Measurements from ENCODE around the gene SIGLEC12. TPM values are rescaled to one million over a fixed set of nuclear protein-coding genes. Genes with fewer than 3 reads are reported as not detected.
"Not testable (repeated sequence)": the region's sequence is repeated elsewhere in the genome, so short reads cannot be mapped to it uniquely, and the experiment has no call there.

Gene SIGLEC12
- polyA plus RNA-seq, 2 of the 4 experiments (the other 2 are of a cell fraction): not detected

GRCh38 chr19:51467864-51468544 lies 33.6 kb downstream of the SIGLEC12 start:
- Histone ChIP-seq H3K9me3 (0 out of 3 replicates have a peak, but pooled peaks cover 4% of the 10 kb centered on the region), H3K27ac (no peak overlapping the region), H3K4me2 (no peak overlapping the region), H3K4me3 (no peak overlapping the region), H3K4me1 (no peaks in the 10 kb centered on the region)
- POLR2A ChIA-PET: no interaction called here
- 2% methylated on average over 4 of the region's 4 CpGs for WGBS (ENCODE audit: missing lambda C conversion rate)
- ATAC-seq: no peak
- no peak for DNase-seq (ENCODE audit: low read depth in 1 of 2, low spot score in 1 of 2)
- FAIRE-seq: no peak
- CTCF ChIA-PET: interaction anchor here (0.8 to 1.4 kb wide), 4 partner anchors 28 to 191 kb away, joined by 3 to 4 read pairs (median 4); no protein-coding TSS in a partner anchor
- TF ChIP-seq NR3C1 (IDR thresholded peaks at IDR 0.05) (no peak), ZSCAN20 (CRISPR knock-in tag; IDR thresholded peaks at IDR 0.05) (no peak), CHD2 (IDR thresholded peaks at IDR 0.05; ENCODE audit: low read length, partially characterized antibody) (no peak), EHF (CRISPR knock-in tag; IDR thresholded peaks at IDR 0.05) (no peak), NPAS2 (CRISPR knock-in tag; IDR thresholded peaks at IDR 0.05; ENCODE audit: borderline replicate concordance) (no peak), ZFP36 (IDR thresholded peaks at IDR 0.05; ENCODE audit: borderline replicate concordance, partially characterized antibody) (no peak), FOXS1 (CRISPR knock-in tag; IDR thresholded peaks at IDR 0.05) (no peak), EP300 (IDR thresholded peaks at IDR 0.05) (no peak), E2F6 (IDR thresholded peaks at IDR 0.05; ENCODE audit: borderline replicate concordance, low read depth) (no peak), PBX3 (IDR thresholded peaks at IDR 0.05) (no peak), HEYL (CRISPR knock-in tag; IDR thresholded peaks at IDR 0.05) (no peak), RCOR1 (IDR thresholded peaks at IDR 0.05; ENCODE audit: low read depth, low read length) (no peak)

- H3K27ac ChIP-seq: no peak overlapping the region
- H3K4me1 ChIP-seq: no peaks in the 10 kb centered on the region
- FAIRE-seq: no peak
- 7% methylated on average over 3 of the region's 3 CpGs for WGBS (ENCODE audit: missing lambda C conversion rate)
- ATAC-seq: no peak
- no peak overlapping the region for H3K4me3 ChIP-seq
- H3K4me2 ChIP-seq: no peak overlapping the region
- ChIA-PET CTCF (interaction anchor here (1.0 to 1.2 kb wide), 2 partner anchors 30 to 191 kb away, joined by 4 to 6 read pairs; no protein-coding TSS in a partner anchor), POLR2A (no interaction called here)
- no peak for DNase-seq (ENCODE audit: low read depth in 1 of 2, low spot score in 1 of 2)
- peaks cover 4% of the 10 kb centered on the region; the same call in 1 of the 3 replicates for H3K9me3 ChIP-seq
- no peak for TF ChIP-seq POLR2AphosphoS2 (conservative IDR thresholded peaks at IDR 0.05; ENCODE audit: low read length)
- TF ChIP-seq CHD2 (IDR thresholded peaks at IDR 0.05; ENCODE audit: low read length, partially characterized antibody): no peak
- no peak for TF ChIP-seq GATA3 (IDR thresholded peaks at IDR 0.05; ENCODE audit: borderline replicate concordance)
- TF ChIP-seq POLR2A (IDR thresholded peaks at IDR 0.05; ENCODE audit: low read length): no peak
- TF ChIP-seq NPAS2 (CRISPR knock-in tag; IDR thresholded peaks at IDR 0.05; ENCODE audit: borderline replicate concordance): no peak
- TF ChIP-seq NR3C1 (IDR thresholded peaks at IDR 0.05): no peak
- no peak for TF ChIP-seq MYC (IDR thresholded peaks at IDR 0.05; ENCODE audit: borderline replicate concordance, low read length)
- no peak for TF ChIP-seq EHF (CRISPR knock-in tag; IDR thresholded peaks at IDR 0.05)
- TF ChIP-seq USF2 (IDR thresholded peaks at IDR 0.05): no peak
- TF ChIP-seq JUNB (IDR thresholded peaks at IDR 0.05): no peak
- no peak for TF ChIP-seq RARB (CRISPR knock-in tag; IDR thresholded peaks at IDR 0.05)
Measured at GRCh38 chr19:51466723-51467122, 34.9 kb downstream of the SIGLEC12 start.

GRCh38 chr19:51463976-51464581 lies 37.5 kb downstream of the SIGLEC12 start:
- peak; percentile 20 to 27; a peak in 2 of 6 replicates for ATAC-seq
- H3K9me3 ChIP-seq; H3K4me3 ChIP-seq; H3K4me2 ChIP-seq; DNase-seq (ENCODE audit: low read depth in 1 of 2, low spot score in 1 of 2); CTCF ChIA-PET; H3K4me1 ChIP-seq; POLR2A ChIA-PET; H3K27ac ChIP-seq; FAIRE-seq: not testable (repeated sequence)
- WGBS (ENCODE audit: missing lambda C conversion rate): 58% methylated on average over 15 of the region's 33 CpGs
